DMS 273 treated with DMSO at 0.1 percent for 48 hours (cell line): ENCODE results near the gene LIX1L.
"Not testable (repeated sequence)": the region's sequence is repeated elsewhere in the genome, so short reads cannot be mapped to it uniquely, and the experiment has no call there.

Experiments
- DNase-seq: peaks from one replicate; lab custom pipeline; 2025; lab: John Stamatoyannopoulos, UW

LIX1L gene

DNA sequence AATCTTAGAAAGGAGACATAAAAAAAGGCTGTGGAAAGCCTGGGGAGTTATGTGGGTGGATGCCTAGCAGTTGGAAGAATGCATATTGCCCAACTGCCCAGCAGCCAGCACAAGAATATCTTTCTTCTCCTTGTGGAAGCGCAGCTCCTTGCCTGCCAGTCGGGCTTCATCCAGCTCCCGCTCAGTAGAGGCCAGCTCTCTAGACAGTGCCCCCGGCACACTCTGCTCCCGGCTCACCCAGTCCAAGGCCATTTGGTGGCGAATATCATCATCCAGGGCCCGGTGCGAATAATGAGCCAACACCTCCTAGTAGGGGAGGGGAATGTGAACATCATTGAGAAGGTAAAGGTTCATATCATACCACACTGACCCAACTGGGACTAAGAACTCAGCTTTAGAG is 21.6 kb downstream of the LIX1L start:
- no peak for DNase-seq

DNA sequence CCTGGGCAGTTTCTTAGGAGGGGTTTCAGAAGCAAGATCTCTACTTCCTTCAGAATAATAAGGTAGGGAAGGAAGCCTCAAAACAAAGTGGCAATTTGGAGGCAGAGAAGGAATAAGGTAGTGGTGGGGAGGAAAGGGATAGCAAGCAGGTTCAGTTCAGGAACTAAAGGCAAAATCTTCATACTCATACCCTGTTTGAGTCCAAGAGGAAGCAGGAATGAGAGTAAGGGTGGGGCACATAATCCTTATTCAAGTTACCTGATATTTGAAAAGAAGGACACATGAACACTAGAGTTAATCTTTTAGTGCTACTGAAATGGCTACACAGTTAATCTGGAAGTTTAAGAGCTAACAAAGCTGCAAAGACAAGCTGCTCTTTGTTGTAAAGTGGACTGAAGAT is 22.1 kb downstream of the LIX1L start:
- no peak for DNase-seq

DNA sequence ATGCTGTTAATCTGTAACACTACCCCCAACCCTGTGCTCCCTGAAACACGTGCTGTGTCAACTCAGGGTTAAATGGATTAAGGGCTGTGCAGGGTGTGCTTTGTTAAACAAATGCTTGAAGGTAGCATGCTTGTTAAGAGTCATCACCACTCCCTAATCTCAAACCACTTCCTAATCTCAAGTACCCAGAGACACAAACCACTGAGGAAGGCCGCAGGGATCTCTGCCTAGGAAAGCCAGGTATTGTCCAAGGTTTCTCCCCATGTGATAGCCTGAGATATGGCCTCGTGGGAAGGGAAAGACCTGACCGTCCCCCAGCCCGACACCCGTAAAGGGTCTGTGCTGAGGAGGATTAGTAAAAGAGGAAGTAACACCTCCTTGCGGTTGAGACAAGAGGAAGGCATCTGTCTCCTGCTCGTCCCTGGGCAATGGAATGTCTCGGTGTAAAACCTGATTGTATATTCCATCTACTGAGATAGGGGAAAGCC is 25.3 kb downstream of the LIX1L start:
- DNase-seq: not testable (repeated sequence)

DNA sequence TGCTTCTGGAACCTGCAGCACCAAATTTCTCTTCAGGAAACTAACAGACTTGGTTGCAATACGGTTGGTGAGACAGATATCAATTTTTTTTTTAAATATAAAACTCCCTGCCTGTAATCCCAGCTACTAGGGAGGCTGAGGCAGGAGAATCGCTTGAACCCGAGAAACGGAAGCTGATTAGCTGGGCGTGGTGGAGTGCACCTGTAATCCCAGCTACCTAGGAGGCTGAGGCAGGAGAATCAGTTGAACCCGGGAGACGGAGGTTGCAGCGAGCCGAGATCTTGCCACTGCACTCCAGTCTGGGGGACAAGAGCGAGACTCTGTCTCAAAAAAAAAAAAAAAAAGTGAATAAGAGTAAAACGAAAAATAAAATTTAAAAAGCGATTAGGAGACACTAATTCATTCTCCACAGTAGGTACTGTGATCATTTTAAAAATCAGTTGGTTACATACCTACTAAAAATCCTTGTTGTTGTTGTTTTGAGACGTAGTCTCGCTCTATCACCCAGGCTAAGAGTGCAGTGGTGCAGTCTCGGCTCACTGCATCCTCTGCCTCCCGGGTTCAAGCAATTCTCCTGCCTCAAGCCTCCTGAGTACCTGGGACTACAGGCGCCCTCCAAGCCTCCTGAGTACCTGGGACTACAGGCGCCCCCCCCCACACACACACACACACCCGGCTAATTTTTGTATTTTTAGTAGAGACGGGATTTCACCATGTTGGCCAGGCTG is 29.7 kb downstream of the LIX1L start:
- DNase-seq: no peak

DNA sequence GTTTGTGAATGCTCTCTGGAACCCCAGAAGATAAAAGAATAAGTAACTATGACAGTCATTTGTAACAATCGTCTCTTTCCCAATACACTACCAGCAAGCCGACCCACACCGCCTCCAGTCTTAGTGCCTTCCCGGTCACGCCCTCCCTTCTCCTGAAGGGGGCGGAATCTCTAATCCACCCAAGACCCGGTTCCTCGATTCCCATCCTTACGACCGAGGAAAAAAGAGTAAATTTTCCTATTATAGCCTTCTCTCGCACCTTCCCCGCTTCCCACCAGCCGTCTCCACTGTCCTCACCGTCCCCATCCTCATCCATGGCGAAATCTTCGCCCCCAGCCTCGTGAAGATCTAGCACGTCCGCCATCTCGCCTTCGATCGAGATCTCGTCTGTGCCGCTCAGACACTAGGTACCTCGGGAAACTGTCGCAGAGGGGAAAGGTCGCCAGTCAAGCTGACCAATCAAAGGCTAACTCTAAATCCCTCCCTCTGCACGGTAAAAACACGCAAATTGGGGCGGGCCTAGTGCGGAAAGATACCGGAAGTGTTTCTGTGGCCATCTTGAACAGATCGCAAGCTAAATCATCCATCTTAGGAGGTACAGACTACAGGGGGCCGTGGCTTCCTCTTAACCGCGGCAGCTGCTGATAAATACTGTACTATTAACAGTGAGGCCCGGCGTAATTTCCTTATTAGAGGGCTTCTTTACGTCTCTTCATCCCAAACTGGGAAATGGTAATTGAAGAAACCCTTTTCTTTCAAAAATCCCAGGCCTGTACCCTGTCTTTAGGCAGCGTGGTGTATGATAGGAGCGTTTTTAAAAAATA is 30.5 kb downstream of the LIX1L start, which contains the start of gene RBM8A:
TSS of gene RBM8A (minus strand) at position 422 of the 824 bp plus-strand sequence. CDS start at position 364, 58 bp downstream.
- DNase-seq: peak; percentile 99

DNA sequence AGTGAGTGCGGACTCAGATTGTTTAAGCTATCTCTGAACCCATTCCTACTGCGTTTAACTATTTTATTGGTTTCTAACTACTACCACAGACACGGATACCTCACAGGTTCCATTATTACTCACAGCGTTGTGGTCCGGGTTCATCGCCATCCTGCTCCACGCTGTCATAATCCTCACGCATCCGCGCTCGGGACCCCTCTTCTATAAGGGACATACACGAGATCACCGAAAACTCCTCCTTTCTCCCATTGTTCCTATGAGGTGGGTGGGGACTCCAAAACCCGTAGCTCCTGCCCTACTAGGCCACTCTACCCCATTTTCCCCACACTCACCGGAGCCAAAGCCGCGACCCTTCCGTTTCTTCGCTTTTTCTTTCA is 31.1 kb downstream of the LIX1L start:
- no peak for DNase-seq

DNA sequence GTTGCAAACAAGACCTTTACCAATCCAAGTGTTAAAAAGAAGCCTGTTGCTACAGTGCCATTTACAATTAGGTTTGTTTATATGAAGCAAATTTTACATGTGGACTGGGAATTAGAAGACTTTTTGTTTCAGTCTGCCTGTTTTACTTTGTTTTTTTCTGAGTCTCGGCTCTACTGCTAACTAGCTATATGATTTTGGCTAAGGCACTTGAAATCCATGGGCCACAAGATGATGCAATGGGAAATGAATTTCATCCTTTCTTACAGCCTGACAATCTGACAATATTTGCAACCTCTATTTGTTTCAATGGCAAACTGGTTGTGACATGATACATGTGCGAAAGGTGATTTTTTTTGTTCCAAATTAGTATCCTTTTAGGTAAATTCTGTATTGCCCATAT is 35.6 kb downstream of the LIX1L start:
- DNase-seq: no peak

DNA sequence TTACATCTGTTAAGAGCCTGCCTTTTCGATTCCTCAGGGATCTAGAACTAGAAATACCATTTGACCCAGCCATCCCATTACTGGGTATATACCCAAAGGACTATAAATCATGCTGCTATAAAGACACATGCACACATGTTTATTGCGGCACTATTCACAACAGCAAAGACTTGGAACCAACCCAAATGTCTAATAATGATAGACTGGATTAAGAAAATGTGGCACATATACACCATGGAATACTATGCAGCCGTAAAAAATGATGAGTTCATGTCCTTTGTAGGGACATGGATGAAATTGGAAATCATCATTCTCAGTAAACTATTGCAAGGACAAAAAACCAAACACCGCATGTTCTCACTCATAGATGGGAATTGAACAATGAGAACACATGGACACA is 37.5 kb downstream of the LIX1L start:
- not testable (repeated sequence) for DNase-seq

DNA sequence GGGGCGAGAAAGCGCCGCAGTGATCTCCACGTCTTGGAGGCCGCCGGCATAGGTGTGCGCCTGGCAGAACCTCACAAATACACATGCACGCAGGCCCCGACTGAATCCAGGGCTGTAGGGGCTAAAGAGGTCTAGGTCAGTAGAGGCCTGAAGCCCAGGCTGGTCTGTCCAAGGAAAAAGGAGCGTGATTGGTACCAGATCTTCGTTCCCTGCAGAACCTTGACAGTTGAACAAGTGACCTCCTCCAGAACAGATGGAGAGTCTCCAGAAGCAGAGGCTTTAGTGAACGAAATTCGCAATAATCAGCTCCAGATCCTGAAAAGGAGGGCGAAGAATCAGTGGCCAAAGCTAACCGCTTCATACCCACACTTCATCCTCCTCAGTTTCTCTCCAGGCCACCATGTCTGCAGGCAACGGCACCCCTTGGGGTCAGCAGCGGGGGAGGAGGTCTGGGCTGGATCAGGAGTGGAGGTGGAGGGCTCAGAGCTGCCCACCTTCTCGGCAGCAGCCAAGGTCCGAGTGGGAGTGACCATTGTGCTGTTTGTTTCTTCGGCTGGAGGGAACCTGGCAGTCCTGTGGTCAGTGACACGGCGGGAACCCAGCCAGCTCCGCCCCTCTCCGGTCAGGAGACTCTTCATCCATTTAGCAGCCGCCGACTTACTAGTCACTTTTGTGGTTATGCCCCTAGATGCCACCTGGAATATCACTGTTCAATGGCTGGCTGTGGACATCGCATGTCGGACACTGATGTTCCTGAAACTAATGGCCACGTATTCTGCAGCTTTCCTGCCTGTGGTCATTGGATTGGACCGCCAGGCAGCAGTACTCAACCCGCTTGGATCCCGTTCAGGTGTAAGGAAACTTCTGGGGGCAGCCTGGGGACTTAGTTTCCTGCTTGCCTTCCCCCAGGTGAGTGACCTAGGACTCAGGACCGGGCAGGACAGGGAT is 38.6 kb downstream of the LIX1L start:
- no peak for DNase-seq

DNA sequence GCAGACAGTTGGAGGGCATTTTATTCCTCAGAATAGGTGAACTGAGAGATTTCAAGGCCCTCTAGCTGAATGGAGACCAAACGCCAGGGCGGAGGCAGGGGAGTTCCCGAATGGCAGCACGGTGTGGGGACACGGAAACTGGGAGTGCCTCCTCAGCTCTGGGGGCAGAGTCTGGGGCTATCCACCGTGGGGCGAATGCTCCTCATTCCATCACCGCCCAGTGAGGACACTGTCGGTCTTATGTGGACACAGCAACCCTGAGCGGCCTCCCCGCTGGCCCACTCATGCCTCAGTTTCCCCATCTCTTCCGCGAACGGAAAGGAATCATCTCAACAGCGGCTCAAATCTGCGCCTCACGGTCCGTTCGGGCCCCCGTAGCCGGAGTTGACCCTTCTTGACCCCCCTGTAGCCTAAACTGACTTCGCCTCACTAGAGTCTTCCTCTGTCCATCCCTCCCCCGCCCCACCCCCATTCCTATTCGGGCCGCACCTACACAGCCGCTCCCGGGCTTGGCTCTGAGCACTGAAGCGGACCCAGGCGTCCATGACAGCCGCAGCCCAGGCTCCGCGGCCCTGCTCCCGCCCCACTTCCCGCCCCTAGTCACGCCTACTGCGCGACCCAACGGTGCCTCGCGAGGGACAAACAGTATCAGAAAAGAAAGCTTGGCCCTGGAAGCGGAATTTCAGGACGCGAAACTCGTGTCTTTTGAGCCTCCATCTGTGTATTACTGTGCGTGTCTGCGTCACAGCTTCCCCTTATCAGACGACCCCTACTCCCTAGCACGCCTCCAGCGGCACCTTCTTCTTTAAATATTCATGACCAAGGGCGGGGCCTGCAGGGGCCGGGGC is 39.4 kb downstream of the LIX1L start, which contains the start of gene PEX11B:
TSS of gene PEX11B (minus strand) at position 574 of the 848 bp plus-strand sequence. CDS start at position 545, 29 bp downstream.
- DNase-seq: peak; percentile 71

DNA sequence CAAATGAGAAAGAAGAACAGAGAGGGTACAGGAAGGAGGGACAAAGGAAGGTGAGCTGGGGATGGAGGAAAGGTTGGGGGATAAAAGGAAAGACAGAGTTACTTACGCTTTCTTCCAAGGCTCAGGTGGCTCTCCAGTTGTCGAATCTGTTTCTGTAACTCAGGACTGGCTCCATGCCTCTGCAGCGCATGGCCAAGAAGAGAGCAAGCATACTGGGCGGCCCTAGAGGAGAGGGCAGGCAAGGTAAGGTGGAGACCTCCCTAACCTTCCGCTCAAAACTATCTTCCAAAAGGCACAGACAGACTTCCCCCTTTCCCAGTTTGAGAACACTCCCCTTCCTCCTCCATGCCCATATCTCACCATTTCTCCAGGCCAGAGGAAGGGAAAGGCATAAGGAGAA is 40.2 kb downstream of the LIX1L start:
- DNase-seq: no peak

DNA sequence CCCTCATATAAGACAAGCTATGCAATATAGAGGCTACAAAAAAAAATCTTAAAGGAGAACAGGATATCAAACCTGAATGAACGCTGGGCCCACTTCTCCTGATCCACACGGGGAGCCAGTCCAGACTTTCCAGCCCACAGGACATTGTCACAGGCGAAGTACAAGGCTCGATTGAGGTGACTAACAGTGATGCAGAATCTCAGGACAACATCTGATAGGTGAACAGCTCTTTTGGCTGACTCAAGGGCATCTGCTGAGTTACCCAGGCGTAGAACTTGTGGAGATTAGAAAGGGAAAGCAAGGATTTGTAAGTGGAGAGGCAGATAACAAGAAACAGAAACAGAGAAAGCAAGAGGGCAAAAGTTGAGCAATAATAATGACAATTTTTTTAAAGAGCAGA is 41.1 kb downstream of the LIX1L start:
- no peak for DNase-seq

DNA sequence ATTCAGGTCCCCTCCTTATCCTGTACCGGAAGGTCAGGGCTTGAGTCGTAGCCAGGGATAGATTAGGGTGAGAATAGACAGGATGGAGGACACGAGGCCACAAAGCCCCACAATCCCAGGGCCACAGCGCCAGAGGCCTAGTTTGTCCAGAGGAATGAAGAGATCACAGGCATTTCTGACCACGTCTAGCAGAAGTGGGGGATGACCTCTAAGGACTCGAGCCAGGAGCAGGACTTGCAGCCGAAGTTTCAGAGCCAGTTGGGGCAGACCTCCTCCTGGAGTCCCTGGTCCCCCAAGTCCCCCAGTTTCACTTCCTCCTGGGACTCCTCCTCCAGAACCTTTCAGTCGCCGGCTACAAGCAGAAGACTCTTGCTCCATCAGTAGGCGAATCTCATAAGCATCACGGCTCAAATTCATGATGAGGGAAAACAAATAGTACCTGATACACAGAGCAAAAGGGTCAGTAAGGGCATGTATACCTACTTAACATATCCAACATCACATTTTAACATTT is 45.6 kb downstream of the LIX1L start:
- no peak for DNase-seq

DNA sequence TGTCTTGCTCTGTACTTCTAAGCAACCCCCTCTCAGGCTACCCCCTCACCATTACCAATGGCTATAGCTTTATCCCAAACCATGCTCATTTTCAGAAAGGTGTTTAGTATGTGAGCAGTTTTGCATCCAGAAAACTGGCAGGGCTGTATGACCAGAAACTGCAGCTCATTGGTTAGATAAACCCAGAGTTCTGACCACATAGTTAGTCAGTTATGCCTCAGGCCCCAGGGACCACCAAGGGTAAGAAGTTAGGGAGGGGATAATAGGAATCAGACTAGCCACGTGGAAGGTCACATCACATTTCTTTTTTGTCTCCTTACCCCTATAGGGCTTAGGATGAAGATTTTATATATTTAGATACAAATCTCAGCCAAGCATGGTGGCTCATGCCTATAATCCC is 49.2 kb downstream of the LIX1L start:
- DNase-seq: no peak

DNA sequence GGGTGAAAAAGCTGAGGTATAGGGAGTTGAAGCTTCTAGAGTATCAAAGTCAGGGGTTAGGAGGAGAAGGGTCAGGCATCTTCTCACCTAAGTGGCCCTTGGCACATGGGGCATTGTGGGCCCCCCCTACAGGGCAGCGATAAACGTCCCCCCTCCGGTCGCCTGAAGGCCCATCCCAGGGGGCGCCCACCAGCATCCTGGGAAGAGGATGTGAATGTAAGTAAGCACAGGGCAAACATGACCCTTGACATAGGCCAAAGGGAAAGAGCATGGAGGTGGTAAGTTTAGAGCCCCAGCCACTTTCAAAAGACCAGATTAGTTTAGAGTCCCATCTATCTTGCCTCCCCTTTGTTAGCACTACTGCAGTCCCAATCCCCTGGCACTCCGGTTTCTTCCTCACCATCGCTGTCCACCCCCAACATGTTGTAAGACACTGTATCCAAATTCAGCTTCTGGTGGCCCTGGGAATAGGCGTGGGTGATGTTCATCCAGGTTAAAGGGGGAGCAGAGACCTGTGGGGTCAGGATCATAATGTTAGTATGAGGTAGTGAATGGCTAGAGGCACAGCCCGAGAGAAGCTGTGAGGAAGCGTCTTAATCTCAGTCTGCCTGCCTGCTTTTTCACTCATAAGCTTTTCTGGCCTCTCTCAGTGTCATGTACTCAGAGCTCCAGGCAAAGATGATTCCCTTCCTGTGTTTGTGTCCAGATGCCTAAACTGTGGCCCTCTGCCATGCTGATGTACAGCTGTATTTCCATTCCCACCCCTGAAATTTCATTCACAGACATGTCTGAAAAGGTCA is 50.7 kb downstream of the LIX1L start:
- DNase-seq: no peak

DNA sequence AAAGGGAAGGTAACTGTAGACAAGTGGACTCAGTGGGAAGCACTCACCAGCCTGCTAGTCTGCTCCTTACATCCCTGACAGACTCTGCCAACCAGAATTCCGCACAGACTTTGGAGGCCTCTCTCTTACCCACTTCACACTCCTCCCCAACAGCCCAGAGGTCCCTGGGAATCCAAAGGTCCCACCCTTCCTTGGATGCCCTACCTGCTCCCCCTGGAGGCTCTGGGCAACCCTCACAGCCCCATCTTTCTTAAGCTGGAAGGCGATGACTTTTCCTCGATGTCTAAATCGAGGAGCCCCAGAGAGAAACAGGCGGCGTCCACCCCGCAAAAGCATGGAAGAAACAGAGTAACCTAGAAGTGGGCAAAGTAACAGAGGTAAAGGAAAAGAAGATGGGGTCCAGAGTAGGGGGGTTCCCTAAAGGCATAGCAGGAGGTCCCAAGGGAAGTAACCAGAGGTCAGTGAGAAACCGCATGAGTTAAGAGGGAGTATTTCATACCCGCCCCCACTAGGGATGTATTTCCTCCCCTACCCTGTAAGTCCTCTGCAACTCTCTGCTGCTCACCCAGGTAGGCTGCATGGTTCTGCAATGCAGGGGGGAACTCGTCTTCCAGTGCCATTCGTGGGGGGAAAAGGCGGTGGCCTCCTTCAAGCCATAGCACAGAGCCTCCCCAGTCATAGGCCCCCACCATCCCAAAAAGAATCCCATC is 56.4 kb downstream of the LIX1L start:
- DNase-seq: no peak

DNA sequence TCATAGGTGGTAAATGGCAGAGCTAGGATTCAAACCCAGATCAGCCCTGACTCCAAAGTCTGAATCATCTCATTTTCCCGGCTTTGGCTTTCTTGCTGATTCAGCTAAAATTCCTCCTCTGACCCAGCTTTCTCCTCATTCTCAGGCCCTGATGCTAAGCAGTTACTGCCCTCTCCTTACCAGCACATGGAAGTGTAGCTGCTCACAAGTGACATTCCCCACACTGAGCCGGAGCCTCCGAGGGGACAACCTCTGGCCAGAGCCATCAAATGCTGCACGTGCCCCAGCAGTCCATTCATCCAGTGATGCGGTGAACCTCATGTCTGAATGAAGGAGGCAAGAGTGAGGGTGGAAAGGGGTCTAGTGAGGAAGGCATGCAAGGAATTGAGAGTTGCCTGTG is 59.1 kb downstream of the LIX1L start:
- no peak for DNase-seq

DNA sequence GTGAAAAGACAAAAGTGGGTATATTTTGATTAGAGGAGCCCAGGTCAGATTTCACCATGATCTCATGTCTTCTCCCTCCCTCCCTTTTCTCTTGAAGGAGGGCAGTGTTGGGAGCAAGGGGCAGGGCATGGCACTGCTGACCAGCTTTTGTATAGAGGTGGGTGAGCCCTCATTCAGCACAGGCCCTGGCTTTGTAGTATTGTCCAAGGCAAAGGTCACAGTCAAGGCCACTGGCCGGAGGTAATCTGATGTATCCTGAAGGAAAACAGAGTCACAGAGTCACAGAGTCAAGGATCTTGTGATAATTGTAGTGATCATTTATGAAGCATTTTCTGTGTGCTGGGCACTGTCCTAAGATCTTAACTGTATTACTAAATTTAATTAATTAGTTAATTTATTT is 59.8 kb downstream of the LIX1L start:
- no peak for DNase-seq

DNA sequence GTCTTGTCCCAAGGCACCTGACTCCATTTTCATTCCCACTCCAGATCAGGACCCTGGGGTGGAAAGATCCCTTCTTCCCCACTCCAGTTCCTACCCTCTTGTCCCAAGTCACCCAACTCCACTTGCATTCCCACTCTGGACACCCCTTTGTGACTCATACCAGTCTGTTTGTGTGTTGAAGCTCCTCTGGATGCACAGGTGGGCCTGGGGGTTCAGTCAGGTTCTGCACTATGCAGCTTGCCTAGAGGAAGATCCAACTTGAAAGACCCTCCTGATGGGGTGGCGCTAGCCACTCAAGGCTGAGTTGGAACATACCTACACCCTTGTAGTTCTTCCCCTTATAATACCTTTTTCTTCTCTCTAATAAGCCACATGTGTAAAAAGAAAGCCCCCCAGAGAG is 62.3 kb downstream of the LIX1L start:
- DNase-seq: no peak
